Measurements from ENCODE around the gene CCDC57.

GRCh38 chr17:82085031-82085861 lies 127.4 kb downstream of the CCDC57 start:
- no peak for TF ChIP-seq POLR2AphosphoS5 (IDR thresholded peaks at IDR 0.05)
- no peak for TF ChIP-seq CTCF (IDR thresholded peaks at IDR 0.05)
